Heart right ventricle (tissue), 16 donors: ENCODE results near the gene SPDYE3. TPM values are rescaled to one million over a fixed set of nuclear protein-coding genes. Genes with fewer than 3 reads are reported as not detected.
"Not testable (repeated sequence)": the region's sequence is repeated elsewhere in the genome, so short reads cannot be mapped to it uniquely, and the experiment has no call there.

ENCODE experiments used
- ATAC-seq, 8 donors: fragments of 200-7000 bp; cut with Tn5 transposase; one replicate each; pipeline ENCODE4 v1.9.1; 2020; ENCODE audit warnings: mild to moderate bottlenecking in 8 of 8, moderate library complexity in 8 of 8, moderate number of reproducible peaks in 1 of 8
- DNase-seq, 2 donors: peaks; one replicate each; pipeline ENCODE4 v3.0.0-alpha.2; 2020
- H3K27ac ChIP-seq, 10 donors: fragments of 200-600 bp; sonication (generic) in 2 of 10; one replicate each; pipeline versions ENCODE4 v1.5.0 to v1.8.0; 2020 to 2022; ENCODE audit warnings: mild to moderate bottlenecking in 3 of 10
- H3K27me3 ChIP-seq, 7 donors: fragments of 200-600 bp; one replicate each; pipeline ENCODE4 v1.8.0; 2021 to 2022; ENCODE audit warnings: mild to moderate bottlenecking in 2 of 7
- H3K36me3 ChIP-seq, 9 donors: fragments of 200-600 bp; sonication (generic) in 1 of 9; one replicate each; pipeline versions ENCODE4 v1.5.0 to v1.8.0; 2020 to 2022; ENCODE audit warnings: mild to moderate bottlenecking in 2 of 9
- H3K4me1 ChIP-seq, 9 donors: fragments of 200-600 bp; sonication (generic) in 1 of 9; one replicate each; pipeline versions ENCODE4 v1.5.0 to v1.8.0; 2020 to 2022; ENCODE audit warnings: mild to moderate bottlenecking in 4 of 9
- H3K4me3 ChIP-seq, 10 donors: fragments of 200-600 bp; sonication (generic) in 2 of 10; one replicate each; pipeline versions ENCODE4 v1.5.0 to v1.8.0; 2020 to 2022; ENCODE audit warnings: mild to moderate bottlenecking in 7 of 10, moderate library complexity in 2 of 10
- H3K9me3 ChIP-seq, 11 donors: fragments of 200-600 bp in 10 of 11; sonication (generic) in 2 of 11; one replicate each; pipeline versions ENCODE4 v1.5.0 to v1.8.0; 2013 to 2022; ENCODE audit warnings: mild to moderate bottlenecking in 2 of 11, control low read depth in 1 of 11, moderate library complexity in 1 of 11
- WGBS, 2 donors: extraction: QIAGEN DNeasy Blood & Tissue Kit; methylation state at CpG; one replicate each; pipeline ENCODE4 v1.1.7; 2013; ENCODE audit warnings: inconsistent platforms in 1 of 2; 5-methylcytosine and 5-hydroxymethylcytosine counted together
- intact Hi-C, 10 donors: fragments of 100-400 bp; cut with DNase I; formaldehyde crosslinking; loops; one replicate each; pipeline versions ENCODE4 v1.11.1 to v1.14.2; 2022
- polyA plus RNA-seq, 2 donors: library from polyadenylated mRNA; stranded (reverse); fragments of 200-250 nt; gene quantifications; one replicate each; pipeline ENCODE4 v1.2.3, GENCODE V29; 2013
- total RNA-seq, 10 donors: library from RNA; stranded (reverse); fragmentation: NEBNext Ultra II Directional in 3 of 10; extraction: Animal tissue kit (Norgen Biotek cat#: 25700) in 3 of 10; gene quantifications; one replicate each; pipeline versions ENCODE4 v1.2.1 to v1.2.4, GENCODE V29; 2021 to 2023
- TF ChIP-seq, protein P1 (sequence below), 9 donors: fragments of 200-600 bp; sonication (generic) in 2 of 9; IDR thresholded peaks; one replicate each; pipeline versions ENCODE4 v1.5.0 to v1.8.0; 2021 to 2022; ENCODE audit warnings: antibody characterized with exemption in 9 of 9, mild to moderate bottlenecking in 5 of 9, moderate library complexity in 1 of 9
- donor health status: Arrhythmogenic right ventricular cardiomyopathy.
- donor health status: ischemic (EF 13 %, LVEDD 7.1; RV severe dilation, severe dysfunction).
- donor health status: healthy with polysubstance abuse.
- donor health status: DM: no; HTN: yes; CAD: no.
- donor health status: DM: no; HTN: no; CAD: no.
- donor health status: ischemic (EF 25% LVEDD 6.9; RV normal size, moderate dysfunction).
- donor health status: ischemic (EF 25% LVEDD 5.7; RV mildly dilated, moderate dysfunction).
- donor health status: healthy.
- donor health status: DM: yes; HTN: yes; CAD: no.
- donor health status: Ischemic cardiomyopathy.
- donor health status: ischemic (EF 35%, LVEDD 5.7; RV mildly dilated, moderate dysfunction).
- donor health status: nonischemic (EF 11% LVEDD 7.7; RV severe dilation, severe dysfunction).
- donor health status: DM: yes; HTN: yes; CAD: no.
- donor health status: PGD.
- donor health status: ischemic (EF 29% LVEDD 5.4; RV normal size, mild dysfunction).
- donor health status: nonischemic (EF 23%, LVEDD 6.1; RV moderate dilation, normal function).

SPDYE3 gene
- total and polyA plus RNA-seq, 12 donors = 0.04 to 0.15 TPM; not detected in 10

DNA sequence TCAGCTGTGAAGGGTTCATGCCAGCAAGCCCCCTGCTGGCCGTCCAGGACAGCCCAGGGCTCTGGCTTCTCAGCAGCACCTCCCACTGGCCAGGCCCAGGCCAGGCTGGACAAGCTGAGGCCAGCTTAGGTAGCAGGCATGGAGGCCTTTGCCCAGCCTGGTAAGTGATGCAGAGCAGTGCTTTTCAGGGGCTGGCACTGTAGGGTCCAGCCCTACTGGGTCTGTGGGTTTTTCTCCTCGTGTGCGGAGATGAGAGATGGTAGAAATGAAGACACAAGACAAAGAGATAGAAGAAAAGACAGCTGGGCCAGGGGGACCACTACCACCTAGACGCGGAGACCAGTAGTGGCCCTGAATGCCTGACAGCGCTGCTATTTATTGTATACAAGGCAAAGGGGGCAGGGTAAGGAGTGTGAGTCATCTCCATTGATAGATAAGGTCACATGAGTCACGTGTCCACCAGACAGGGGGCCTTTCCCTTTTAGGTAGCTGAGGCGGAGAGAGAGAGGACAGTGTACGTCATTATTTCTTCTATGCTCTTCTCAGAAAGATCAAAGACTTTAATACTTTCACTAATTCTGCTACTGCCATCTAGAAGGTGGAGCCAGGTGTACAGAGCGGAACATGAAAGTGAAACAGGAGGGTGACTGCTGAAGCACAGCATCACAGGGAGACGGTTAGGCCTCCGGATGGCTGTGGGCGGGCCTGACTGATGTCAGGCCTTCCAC is 37.2 kb downstream of the SPDYE3 start:
- intact Hi-C loops = loop anchor here in 2 of 10 donors (10.0 kb wide), 1 partner anchor 210 kb away; no protein-coding TSS in a partner anchor
- TF ChIP-seq, protein P1, sequence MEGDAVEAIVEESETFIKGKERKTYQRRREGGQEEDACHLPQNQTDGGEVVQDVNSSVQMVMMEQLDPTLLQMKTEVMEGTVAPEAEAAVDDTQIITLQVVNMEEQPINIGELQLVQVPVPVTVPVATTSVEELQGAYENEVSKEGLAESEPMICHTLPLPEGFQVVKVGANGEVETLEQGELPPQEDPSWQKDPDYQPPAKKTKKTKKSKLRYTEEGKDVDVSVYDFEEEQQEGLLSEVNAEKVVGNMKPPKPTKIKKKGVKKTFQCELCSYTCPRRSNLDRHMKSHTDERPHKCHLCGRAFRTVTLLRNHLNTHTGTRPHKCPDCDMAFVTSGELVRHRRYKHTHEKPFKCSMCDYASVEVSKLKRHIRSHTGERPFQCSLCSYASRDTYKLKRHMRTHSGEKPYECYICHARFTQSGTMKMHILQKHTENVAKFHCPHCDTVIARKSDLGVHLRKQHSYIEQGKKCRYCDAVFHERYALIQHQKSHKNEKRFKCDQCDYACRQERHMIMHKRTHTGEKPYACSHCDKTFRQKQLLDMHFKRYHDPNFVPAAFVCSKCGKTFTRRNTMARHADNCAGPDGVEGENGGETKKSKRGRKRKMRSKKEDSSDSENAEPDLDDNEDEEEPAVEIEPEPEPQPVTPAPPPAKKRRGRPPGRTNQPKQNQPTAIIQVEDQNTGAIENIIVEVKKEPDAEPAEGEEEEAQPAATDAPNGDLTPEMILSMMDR (IDR thresholded peaks at IDR 0.05) = peak in 8 of 9 donors; percentile 8 to 60 (median 40)
- H3K36me3 ChIP-seq = peaks cover 0 to 84% (median 28%) of the 10 kb centered on the region in 9 donors
- ATAC-seq (peak; percentile 80 to 91 (median 86)), DNase-seq (peak in 1 of 2 donors; percentile 33)
- H3K27ac ChIP-seq = peak overlapping the region in 7 of 10 donors; percentile 48 to 71 (median 59)
- 51 to 56% methylated on average over 9 to 10 of the region's 13 CpGs for WGBS, 2 donors
- peaks cover 0 to 36% (median 16%) of the 10 kb centered on the region in 9 donors for H3K4me1 ChIP-seq
- not testable (repeated sequence) for H3K4me3 ChIP-seq, H3K27me3 ChIP-seq, H3K9me3 ChIP-seq

DNA sequence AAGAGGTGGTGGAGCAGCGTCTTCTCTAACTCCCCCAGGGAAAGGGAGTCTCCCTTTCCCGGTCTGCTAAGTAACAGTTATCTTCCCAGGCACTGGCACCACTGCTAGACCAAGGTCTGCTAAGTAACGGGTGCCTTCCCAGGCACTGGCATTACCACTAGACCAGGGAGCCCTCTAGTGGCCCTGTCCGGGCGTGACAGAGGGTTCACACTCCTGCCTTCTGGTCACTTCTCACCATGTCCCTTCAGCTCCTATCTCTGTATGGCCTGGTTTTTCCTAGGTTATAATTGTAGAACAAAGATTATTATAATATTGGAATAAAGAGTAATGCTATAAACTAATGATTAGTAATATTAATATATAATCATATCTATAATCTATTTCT is 37.8 kb downstream of the SPDYE3 start:
- H3K9me3 ChIP-seq, H3K27me3 ChIP-seq, H3K4me3 ChIP-seq: not testable (repeated sequence)
- Histone ChIP-seq H3K4me1 (peaks cover 0 to 36% (median 16%) of the 10 kb centered on the region in 9 donors), H3K27ac (peak overlapping the region in 5 of 10 donors; percentile 36 to 71 (median 54)), H3K36me3 (peaks cover 0 to 84% (median 28%) of the 10 kb centered on the region in 9 donors)
- TF ChIP-seq, protein P1 (IDR thresholded peaks at IDR 0.05) = peak; percentile 21 to 70 (median 60)
- DNase-seq = peak; percentile 77 to 80
- ATAC-seq = peak; percentile 41 to 80 (median 68)
- intact Hi-C loops = loop anchor here in 2 of 10 donors (10.0 kb wide), 1 partner anchor 210 kb away; no protein-coding TSS in a partner anchor
- 2 to 4% methylated on average over 2 to 3 of the region's 5 CpGs for WGBS, 2 donors

DNA sequence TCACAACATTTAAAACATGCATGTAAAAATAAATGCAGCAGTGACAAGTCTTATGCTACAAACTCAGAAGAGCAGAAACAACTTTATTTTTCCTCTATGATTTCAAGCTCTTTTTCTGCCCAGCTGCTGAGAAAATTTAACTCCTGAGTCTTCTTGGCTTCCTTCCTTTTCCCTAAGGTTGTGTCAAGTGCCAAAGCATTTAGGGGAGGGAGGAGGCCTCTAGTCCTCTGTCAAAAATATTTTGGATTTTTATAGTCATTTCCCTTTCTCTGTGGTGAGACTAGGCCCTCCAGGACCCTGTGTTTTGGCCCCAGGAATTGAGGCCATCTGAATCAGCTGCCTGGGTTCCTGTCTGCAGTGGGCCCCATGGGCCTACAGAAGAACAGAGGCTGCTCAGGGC is 39.4 kb downstream of the SPDYE3 start:
- Histone ChIP-seq H3K27me3 (no peaks in the 10 kb centered on the region), H3K4me1 (peaks cover 0 to 36% (median 16%) of the 10 kb centered on the region in 9 donors), H3K9me3 (no peaks in the 10 kb centered on the region), H3K36me3 (peaks cover 0 to 89% (median 28%) of the 10 kb centered on the region in 9 donors), H3K4me3 (no peak overlapping the region), H3K27ac (peak overlapping the region in 1 of 10 donors; percentile 16)
- intact Hi-C loops = loop anchor here in 2 of 10 donors (10.0 kb wide), 1 partner anchor 212 kb away; no protein-coding TSS in a partner anchor
- TF ChIP-seq, protein P1 (IDR thresholded peaks at IDR 0.05) = no peak
- DNase-seq (no peak), ATAC-seq (peak in 2 of 8 donors; percentile 11 to 17)

DNA sequence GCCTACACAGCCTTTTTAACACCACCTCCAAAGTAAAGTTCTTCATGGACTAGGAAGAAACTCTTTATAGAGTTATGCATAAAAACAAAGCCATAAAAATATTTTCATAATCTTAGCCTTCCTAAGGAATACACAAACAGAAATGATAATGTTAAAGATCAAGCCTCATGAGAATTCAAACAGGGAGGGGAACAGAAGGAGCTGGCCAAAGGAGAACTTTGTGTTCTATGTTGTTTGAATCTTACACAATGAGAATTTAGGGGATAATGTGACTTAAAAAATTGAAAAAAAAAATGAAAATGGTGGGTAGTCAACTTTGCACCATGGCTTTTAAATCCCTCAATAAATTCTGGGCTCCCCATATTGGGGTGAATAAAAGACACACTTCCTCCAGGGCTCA is 41.3 kb downstream of the SPDYE3 start:
- Histone ChIP-seq H3K27ac (peak overlapping the region in 1 of 10 donors; percentile 3), H3K27me3 (no peaks in the 10 kb centered on the region), H3K9me3 (no peaks in the 10 kb centered on the region), H3K36me3 (peaks cover 0 to 88% (median 35%) of the 10 kb centered on the region in 9 donors), H3K4me1 (peaks cover 0 to 20% (median 11%) of the 10 kb centered on the region in 9 donors), H3K4me3 (no peak overlapping the region)
- TF ChIP-seq, protein P1 (IDR thresholded peaks at IDR 0.05) = no peak
- DNase-seq (no peak), ATAC-seq (no peak)
- intact Hi-C loops = loop anchor here in 2 of 10 donors (10.0 kb wide), 1 partner anchor 214 kb away; no protein-coding TSS in a partner anchor
